Measurements from ENCODE around the gene NELFCD. TPM values are rescaled to one million over a fixed set of nuclear protein-coding genes. Genes with fewer than 3 reads are reported as not detected.

Gene NELFCD
- total and polyA plus RNA-seq, 9 of the 15 experiments (the other 6 are each of a cell fraction or from before 2014, with no cell fraction given) = 11.7 to 163 (median 96.5) TPM

GRCh38 chr20:58981628-58982364 is 740 bp downstream of the NELFCD start (continued):
- TF ChIP-seq SIN3A (IDR thresholded peaks at IDR 0.05; ENCODE audit: borderline replicate concordance in 2 of 2, control insufficient read depth in 1 of 2, low read depth in 2 of 2, low read length in 2 of 2) (peak in 1 of 2 experiments; percentile 67; a peak in 1 of 4 replicates), ZNF644 (tag; IDR thresholded peaks at IDR 0.05; ENCODE audit: low read depth) (0 out of 2 replicates have a peak, but pooled peaks have one; percentile 8), NFRKB (IDR thresholded peaks at IDR 0.05; ENCODE audit: low read depth) (peak; percentile 27; the same call in 1 of the 2 replicates), CHD1 (IDR thresholded peaks at IDR 0.05; ENCODE audit: low read length) (peak; percentile 84), EGR1 (conservative IDR thresholded peaks at IDR 0.05) (0 out of 2 replicates have a peak, but pooled peaks have one; percentile 7), POLR2AphosphoS5 (IDR thresholded peaks at IDR 0.05; ENCODE audit: control insufficient read depth, insufficient read depth, low read depth, low read length) (no peak), ZNF740 (CRISPR knock-in tag; IDR thresholded peaks at IDR 0.05) (no peak), ZNF740 (tag; IDR thresholded peaks at IDR 0.05) (peak in 1 of 2 experiments; percentile 10; a peak in 1 of 4 replicates), SMAD4 (CRISPR knock-in tag; conservative IDR thresholded peaks at IDR 0.05) (0 out of 2 replicates have a peak, but pooled peaks have one; percentile 4), ZNF395 (CRISPR knock-in tag; IDR thresholded peaks at IDR 0.05) (peak; percentile 52; the same call in 1 of the 2 replicates), ZNF785 (CRISPR knock-in tag; IDR thresholded peaks at IDR 0.05) (no peak), NR2C2 (CRISPR knock-in tag; IDR thresholded peaks at IDR 0.05) (no peak), NR2C2 (tag; IDR thresholded peaks at IDR 0.05) (peak; percentile 46; the same call in 1 of the 2 replicates), ZNF232 (CRISPR knock-in tag; IDR thresholded peaks at IDR 0.05) (no peak)
- TF ChIP-seq, protein P1, sequence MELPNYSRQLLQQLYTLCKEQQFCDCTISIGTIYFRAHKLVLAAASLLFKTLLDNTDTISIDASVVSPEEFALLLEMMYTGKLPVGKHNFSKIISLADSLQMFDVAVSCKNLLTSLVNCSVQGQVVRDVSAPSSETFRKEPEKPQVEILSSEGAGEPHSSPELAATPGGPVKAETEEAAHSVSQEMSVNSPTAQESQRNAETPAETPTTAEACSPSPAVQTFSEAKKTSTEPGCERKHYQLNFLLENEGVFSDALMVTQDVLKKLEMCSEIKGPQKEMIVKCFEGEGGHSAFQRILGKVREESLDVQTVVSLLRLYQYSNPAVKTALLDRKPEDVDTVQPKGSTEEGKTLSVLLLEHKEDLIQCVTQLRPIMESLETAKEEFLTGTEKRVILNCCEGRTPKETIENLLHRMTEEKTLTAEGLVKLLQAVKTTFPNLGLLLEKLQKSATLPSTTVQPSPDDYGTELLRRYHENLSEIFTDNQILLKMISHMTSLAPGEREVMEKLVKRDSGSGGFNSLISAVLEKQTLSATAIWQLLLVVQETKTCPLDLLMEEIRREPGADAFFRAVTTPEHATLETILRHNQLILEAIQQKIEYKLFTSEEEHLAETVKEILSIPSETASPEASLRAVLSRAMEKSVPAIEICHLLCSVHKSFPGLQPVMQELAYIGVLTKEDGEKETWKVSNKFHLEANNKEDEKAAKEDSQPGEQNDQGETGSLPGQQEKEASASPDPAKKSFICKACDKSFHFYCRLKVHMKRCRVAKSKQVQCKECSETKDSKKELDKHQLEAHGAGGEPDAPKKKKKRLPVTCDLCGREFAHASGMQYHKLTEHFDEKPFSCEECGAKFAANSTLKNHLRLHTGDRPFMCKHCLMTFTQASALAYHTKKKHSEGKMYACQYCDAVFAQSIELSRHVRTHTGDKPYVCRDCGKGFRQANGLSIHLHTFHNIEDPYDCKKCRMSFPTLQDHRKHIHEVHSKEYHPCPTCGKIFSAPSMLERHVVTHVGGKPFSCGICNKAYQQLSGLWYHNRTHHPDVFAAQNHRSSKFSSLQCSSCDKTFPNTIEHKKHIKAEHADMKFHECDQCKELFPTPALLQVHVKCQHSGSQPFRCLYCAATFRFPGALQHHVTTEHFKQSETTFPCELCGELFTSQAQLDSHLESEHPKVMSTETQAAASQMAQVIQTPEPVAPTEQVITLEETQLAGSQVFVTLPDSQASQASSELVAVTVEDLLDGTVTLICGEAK (IDR thresholded peaks at IDR 0.05) = 0 out of 2 replicates have a peak, but pooled peaks have one; percentile 12
- TF ChIP-seq, protein P1 (CRISPR knock-in tag; IDR thresholded peaks at IDR 0.05) = no peak
